Non-pigmented ciliary epithelial cell (primary cell): Measurements from ENCODE around the gene LCE2D.

ENCODE experiments used
- DNase-seq: peaks from one replicate; pipeline ENCODE4 v3.0.0-alpha.2; 2010; ENCODE audit warnings: low read depth

LCE2D gene

GRCh38 chr1:152697701-152698600 lies 34.8 kb downstream of the LCE2D start, which contains the start of gene LCE2A:
Gene LCE2A, plus strand, starts transcription at chr1:152698345. Its CDS starts 557 bp downstream, at chr1:152698902.
- no peak for DNase-seq

GRCh38 chr1:152699746-152700145 lies 36.6 kb downstream of the LCE2D start:
- no peak for DNase-seq

GRCh38 chr1:152707860-152708259 lies 44.7 kb downstream of the LCE2D start, which contains the start of gene LCE4A:
Gene LCE4A, plus strand, starts transcription at chr1:152708160. Its CDS starts 916 bp downstream, at chr1:152709076.
- no peak for DNase-seq
